LNCAP (cell line): ENCODE data around the gene STAT5B.

Source experiments
- TF ChIP-seq, protein P1 (sequence below): fragments of 450-650 bp; IDR thresholded peaks from 2 replicates; pipeline ENCODE4 v1.5.1; 2017; ENCODE audit warnings: mild to moderate bottlenecking

STAT5B gene

DNA sequence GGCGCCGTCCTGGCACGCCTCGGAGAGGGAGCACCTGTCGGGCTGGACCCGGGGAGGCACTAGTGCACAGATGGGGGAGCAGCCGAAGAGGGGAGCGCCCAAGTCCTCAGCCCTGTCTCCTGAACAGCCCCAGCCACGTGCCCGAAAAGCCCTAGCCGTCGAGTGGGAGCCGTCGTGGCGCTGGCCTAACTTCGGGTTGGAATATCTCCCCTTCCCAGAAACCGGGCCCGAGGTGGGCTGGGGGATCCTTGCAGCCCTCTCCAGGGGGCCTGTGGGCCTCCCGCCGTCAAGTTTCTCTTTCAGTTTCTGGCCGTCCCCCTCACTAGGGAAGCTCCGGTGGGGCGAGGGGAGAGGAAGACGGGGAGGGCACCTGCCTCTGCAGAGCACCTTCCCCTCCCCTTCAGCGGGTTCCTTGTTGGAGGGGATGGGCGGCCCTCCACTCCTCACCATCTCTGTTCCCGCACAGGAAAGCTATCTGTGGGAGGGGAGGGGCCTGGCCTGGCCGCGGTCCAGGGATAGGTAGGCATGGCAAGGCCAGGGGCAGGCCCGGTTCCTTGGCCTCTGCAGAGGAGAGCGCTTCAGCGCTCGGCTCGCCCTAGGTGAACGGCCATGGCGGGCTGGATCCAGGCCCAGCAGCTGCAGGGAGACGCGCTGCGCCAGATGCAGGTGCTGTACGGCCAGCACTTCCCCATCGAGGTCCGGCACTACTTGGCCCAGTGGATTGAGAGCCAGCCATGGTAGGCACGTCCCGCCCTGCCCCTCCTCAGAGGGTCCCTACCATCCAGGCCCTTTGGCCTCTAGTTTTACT is 12.8 kb upstream of the STAT5B start:
- TF ChIP-seq, protein P1, sequence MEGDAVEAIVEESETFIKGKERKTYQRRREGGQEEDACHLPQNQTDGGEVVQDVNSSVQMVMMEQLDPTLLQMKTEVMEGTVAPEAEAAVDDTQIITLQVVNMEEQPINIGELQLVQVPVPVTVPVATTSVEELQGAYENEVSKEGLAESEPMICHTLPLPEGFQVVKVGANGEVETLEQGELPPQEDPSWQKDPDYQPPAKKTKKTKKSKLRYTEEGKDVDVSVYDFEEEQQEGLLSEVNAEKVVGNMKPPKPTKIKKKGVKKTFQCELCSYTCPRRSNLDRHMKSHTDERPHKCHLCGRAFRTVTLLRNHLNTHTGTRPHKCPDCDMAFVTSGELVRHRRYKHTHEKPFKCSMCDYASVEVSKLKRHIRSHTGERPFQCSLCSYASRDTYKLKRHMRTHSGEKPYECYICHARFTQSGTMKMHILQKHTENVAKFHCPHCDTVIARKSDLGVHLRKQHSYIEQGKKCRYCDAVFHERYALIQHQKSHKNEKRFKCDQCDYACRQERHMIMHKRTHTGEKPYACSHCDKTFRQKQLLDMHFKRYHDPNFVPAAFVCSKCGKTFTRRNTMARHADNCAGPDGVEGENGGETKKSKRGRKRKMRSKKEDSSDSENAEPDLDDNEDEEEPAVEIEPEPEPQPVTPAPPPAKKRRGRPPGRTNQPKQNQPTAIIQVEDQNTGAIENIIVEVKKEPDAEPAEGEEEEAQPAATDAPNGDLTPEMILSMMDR = no peak

DNA sequence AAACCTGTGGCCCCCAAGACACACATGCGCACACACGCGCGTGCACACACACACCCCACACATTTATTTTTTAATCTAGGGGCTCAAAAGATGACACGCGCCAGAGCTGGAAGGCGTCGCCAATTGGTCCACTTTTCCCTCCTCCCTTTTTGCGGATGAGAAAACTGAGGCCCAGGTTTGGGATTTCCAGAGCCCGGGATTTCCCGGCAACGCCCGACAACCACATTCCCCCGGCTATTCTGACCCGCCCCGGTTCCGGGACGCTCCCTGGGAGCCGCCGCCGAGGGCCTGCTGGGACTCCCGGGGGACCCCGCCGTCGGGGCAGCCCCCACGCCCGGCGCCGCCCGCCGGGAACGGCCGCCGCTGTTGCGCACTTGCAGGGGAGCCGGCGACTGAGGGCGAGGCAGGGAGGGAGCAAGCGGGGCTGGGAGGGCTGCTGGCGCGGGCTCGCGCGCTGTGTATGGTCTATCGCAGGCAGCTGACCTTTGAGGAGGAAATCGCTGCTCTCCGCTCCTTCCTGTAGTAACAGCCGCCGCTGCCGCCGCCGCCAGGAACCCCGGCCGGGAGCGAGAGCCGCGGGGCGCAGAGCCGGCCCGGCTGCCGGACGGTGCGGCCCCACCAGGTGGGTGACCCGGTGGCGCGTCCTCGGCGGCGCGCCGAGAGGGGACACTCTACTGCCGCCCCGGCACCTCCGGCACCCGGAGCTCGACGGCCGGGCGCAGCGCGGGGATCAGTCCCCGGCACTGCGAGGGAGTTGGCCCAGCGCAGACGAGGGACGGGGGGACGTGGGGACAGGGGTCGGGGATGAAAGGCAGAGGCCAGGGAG is 12.0 kb upstream of the STAT5B start, which contains the start of gene STAT5A:
Gene STAT5A (plus strand): TSS at position 522 of the 826 bp plus-strand sequence. CDS start 914 bp downstream, outside the sequence.
- TF ChIP-seq, protein P1 = no peak

DNA sequence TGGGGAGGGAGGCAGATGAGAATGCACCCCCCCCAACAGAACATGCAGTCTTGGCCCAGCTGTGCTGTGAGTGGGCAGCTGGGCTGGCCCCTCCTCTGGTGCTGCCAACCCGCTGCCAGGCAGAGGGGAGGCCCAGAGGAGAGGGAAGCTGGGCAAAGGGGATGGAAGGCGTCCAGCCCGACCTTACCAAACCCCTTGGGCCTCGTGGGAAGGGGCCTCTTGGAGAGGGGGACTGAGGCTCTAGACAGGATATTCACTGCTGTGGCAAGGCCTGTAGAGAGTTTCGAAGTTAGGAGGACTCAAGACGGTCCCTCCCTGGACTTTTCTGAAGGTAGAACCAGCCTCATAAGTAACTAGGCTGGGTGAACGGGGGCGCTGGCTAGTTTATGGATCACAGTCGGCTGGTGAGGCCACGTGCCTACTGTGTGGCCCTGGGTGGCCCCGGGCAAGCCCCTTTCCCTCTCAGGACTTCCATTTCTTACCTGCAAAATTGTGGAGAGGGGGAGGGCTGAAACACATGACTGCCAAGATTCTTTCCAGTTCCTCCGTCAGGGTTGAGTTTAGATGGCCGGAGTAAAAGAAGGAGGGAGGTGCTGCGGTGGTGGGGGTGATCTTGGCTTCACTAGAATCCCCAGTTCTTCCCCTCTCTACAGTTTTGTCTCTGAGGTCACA is 11.2 kb upstream of the STAT5B start:
- TF ChIP-seq, protein P1 = no peak

DNA sequence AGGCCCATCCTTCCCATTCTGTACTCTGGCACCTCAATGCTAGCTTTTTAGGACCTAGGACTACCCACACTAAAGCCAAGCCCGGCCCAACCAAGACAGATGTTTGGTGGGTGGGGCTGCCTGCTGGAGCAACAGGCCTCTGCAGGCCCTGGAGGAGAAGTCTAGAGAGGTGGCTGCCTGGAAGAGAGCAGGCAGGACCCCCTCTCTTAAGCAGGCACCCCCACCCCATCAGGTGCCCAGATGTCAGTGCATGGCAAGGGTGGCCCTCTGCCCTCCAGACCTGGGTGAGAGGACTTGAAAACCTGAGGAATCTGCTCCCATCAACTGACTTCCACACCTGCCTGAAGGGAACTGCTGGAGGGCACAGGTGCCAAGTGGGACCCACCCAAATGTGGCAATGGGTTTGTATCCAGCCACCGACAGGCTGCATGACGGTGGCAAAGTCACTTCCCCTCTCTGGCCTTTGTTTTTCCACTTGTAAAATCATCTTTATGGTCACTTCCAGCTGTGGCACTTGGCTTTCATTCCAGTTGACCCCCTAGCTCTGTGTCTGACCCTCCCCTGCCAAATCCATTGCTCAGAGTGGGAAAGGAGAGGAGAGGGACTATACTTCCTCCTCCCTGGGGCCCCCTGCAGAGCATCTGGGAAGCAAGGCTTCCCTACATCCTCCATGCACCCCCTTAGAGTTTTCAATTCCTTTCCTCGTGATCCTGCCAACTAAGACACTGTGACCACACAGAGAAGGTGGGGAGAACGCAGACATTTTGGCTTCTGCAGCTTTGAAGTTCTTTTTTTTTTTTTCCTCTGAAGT is 10.4 kb upstream of the STAT5B start:
- TF ChIP-seq, protein P1 = no peak

DNA sequence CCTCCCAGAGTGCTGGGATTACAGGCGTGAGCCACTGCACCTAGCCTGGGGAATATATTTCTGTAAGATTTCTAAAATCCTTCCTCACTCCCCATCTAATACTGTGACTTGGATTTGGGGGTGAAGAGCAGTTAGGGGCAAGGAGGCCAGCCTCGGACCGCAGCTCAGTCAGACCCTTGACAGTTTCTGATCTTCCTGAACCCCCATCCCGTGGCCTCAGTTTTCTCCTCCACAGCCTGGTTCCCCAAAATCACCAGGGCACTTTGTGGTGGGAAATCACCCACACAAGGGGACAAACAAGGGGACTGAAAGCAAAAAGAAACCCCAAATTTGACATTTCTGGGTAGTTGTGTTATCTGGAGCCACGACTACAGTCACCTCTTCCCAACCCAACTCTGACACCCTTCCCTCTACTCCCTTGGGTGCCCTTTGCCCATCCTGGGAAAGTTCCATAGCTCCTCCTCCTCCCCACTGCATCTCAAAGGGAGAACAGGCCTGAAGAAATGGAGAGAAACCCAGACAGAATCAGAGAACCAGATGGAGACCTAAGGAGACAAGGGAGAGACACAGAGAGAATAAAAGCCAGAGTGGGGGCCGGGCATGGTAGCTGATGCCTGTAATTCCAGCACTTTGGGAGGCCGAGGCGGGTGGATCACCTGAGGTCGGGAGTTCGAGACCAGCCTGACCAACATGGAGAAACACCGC is 9.3 kb upstream of the STAT5B start:
- TF ChIP-seq, protein P1 = no peak

DNA sequence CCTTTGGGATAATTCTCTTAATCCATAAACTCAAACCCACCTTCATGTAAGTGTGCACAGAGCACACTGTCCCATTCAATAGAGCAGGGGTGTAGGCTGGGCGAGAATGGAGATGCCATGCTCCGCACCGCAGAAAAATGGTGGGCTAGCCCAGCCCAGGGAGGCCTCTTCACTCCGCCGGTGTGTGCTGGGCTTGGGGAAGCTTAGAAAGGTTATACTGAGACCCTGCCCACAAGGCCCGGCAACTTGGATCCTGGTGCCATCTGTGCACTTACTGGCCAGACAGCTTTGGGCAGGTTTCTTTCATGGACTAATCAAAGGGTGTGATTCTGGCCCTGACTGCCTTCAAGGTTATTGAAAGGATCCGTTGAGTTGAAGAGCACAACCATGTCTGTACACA is 8.4 kb upstream of the STAT5B start:
- TF ChIP-seq, protein P1 = no peak
